HG02571 (cell line): Measurements from ENCODE around the gene ARL14.
A peak's percentile ranks its signal among the peaks of the same experiment; 100 is the strongest.

Experiments
- ATAC-seq: cut with Tn5 transposase; IDR thresholded peaks from one replicate; pipeline ENCODE4 v1.9.1; 2021; ENCODE audit warnings: mild to moderate bottlenecking, moderate library complexity; ENCODE audit not compliant: unreplicated experiment

The ARL14 gene

GRCh38 chr3:160676547-160677303 is at the start of gene ARL14:
ARL14 (plus strand) TSS chr3:160677160; CDS start chr3:160677347, 187 bp downstream.
- ATAC-seq: no peak

- no peak for ATAC-seq
Observed at GRCh38 chr3:160629491-160629890, 47.5 kb upstream of the ARL14 start.

- no peak for ATAC-seq
Observed at GRCh38 chr3:160633361-160634083, 43.4 kb upstream of the ARL14 start.

GRCh38 chr3:160635213-160635612 is 41.7 kb upstream of the ARL14 start:
- no peak for ATAC-seq

- no peak for ATAC-seq
Observed at GRCh38 chr3:160637086-160637485, 39.9 kb upstream of the ARL14 start.

- ATAC-seq: no peak
Observed at GRCh38 chr3:160638184-160638583, 38.8 kb upstream of the ARL14 start.

- no peak for ATAC-seq
Observed at GRCh38 chr3:160641665-160642309, 35.2 kb upstream of the ARL14 start.

- ATAC-seq: no peak
Observed at GRCh38 chr3:160643994-160644393, 33.0 kb upstream of the ARL14 start.

GRCh38 chr3:160644491-160644890 is 32.5 kb upstream of the ARL14 start:
- ATAC-seq: no peak

GRCh38 chr3:160648701-160649100 is 28.3 kb upstream of the ARL14 start:
- no peak for ATAC-seq

- no peak for ATAC-seq
Observed at GRCh38 chr3:160649596-160649995, 27.4 kb upstream of the ARL14 start.

GRCh38 chr3:160653512-160653911 is 23.4 kb upstream of the ARL14 start:
- ATAC-seq: no peak

GRCh38 chr3:160660902-160661301 is 16.1 kb upstream of the ARL14 start:
- ATAC-seq: no peak

GRCh38 chr3:160661660-160662059 is 15.3 kb upstream of the ARL14 start:
- no peak for ATAC-seq

GRCh38 chr3:160665231-160665630 is 11.7 kb upstream of the ARL14 start:
- ATAC-seq: no peak

- ATAC-seq: peak; percentile 86
Observed at GRCh38 chr3:160665784-160666526, 11.0 kb upstream of the ARL14 start.

- ATAC-seq: no peak
Observed at GRCh38 chr3:160667452-160667851, 9.5 kb upstream of the ARL14 start.

GRCh38 chr3:160668454-160668853 is 8.5 kb upstream of the ARL14 start:
- ATAC-seq: no peak

- peak; percentile 93 for ATAC-seq
Observed at GRCh38 chr3:160671231-160671630, 5.7 kb upstream of the ARL14 start.

- no peak for ATAC-seq
Observed at GRCh38 chr3:160671995-160672394, 5.0 kb upstream of the ARL14 start.

- no peak for ATAC-seq
Observed at GRCh38 chr3:160673188-160673587, 3.8 kb upstream of the ARL14 start.
